IMR-90 (cell line): ENCODE data around the gene ACACA. TPM values are rescaled to one million over a fixed set of nuclear protein-coding genes. Genes with fewer than 3 reads are reported as not detected.

Experiments used
- ATAC-seq: fragments of 200-7000 bp; cut with Tn5 transposase; 2 replicates; pipeline ENCODE4 v1.9.1; 2020; ENCODE audit warnings: low read depth, mild to moderate bottlenecking, moderate library complexity
- BruUV-seq: library from RNA; stranded (reverse); fragments of 400-500 nt; replicated peaks from 2 replicates; lab custom pipeline; 2021; lab: Mats Ljungman, UMichigan
- CTCF ChIA-PET: fragments of 300-600 bp; formaldehyde crosslinking; extraction: SDS; loops from one replicate; lab custom pipeline; 2021; ENCODE audit warnings: antibody characterized with exemption; lab: Yijun Ruan, JAX
- POLR2A ChIA-PET: fragments of 300-600 bp; sonication (Branson Sonifier 250); formaldehyde crosslinking; loops from one replicate; lab custom pipeline; 2022; ENCODE audit warnings: antibody characterized with exemption; ENCODE audit not compliant: unreplicated experiment; lab: Charles Lee
- DNase-seq: peaks from one replicate; pipeline ENCODE4 v3.0.0; 2013
- H2AFZ ChIP-seq: replicated peaks from 2 replicates; pipeline ENCODE3; 2013; ENCODE audit warnings: low read length, mild to moderate bottlenecking; ENCODE audit not compliant: poor library complexity
- H2AK5ac ChIP-seq: 2 replicates; pipeline ENCODE4 v1.6.1; 2013; ENCODE audit warnings: low read depth, low read length, inconsistent platforms
- H2AK9ac ChIP-seq: replicated peaks from 2 replicates; pipeline ENCODE3; 2013; ENCODE audit warnings: mild to moderate bottlenecking, low read depth, low read length, moderate library complexity; ENCODE audit not compliant: poor library complexity
- H2BK120ac ChIP-seq: 2 replicates; pipeline ENCODE4 v1.6.1; 2013; ENCODE audit warnings: low read depth, low read length, inconsistent platforms
- H2BK15ac ChIP-seq: 3 replicates; pipeline ENCODE4 v1.6.1; 2013; ENCODE audit warnings: low read depth, low read length, inconsistent platforms
- H2BK20ac ChIP-seq: 2 replicates; pipeline ENCODE4 v1.6.1; 2013; ENCODE audit warnings: low read depth, mild to moderate bottlenecking, inconsistent platforms, low read length, moderate library complexity
- H2BK5ac ChIP-seq: 2 replicates; pipeline ENCODE4 v1.6.1; 2013; ENCODE audit warnings: mild to moderate bottlenecking, low read depth, low read length, inconsistent platforms; ENCODE audit not compliant: poor library complexity, severe bottlenecking
- H3K14ac ChIP-seq: replicated peaks from 2 replicates; pipeline ENCODE4 v1.6.1; 2013; ENCODE audit warnings: low read depth, low read length, inconsistent platforms
- H3K18ac ChIP-seq: 2 replicates; pipeline ENCODE4 v1.6.1; 2013; ENCODE audit warnings: low read depth, low read length, control low read depth
- H3K23ac ChIP-seq: 2 replicates; pipeline ENCODE4 v1.6.1; 2013; ENCODE audit warnings: low read depth, low read length, inconsistent platforms
- H3K27ac ChIP-seq: 2 replicates; pipeline ENCODE4 v1.5.1; 2013; ENCODE audit warnings: mild to moderate bottlenecking, control low read depth, low read length; ENCODE audit not compliant: insufficient read depth
- H3K27me3 ChIP-seq: 2 replicates; pipeline ENCODE4 v1.6.1; 2013; ENCODE audit warnings: low read length; ENCODE audit not compliant: control insufficient read depth, insufficient read depth
- H3K36me3 ChIP-seq: 2 replicates; pipeline ENCODE4 v1.6.1; 2013; ENCODE audit warnings: low read length, mixed read lengths; ENCODE audit not compliant: control insufficient read depth, insufficient read depth
- H3K4ac ChIP-seq: 2 replicates; pipeline ENCODE4 v1.6.1; 2013; ENCODE audit warnings: low read depth, low read length, inconsistent platforms
- H3K4me1 ChIP-seq: 2 replicates; pipeline ENCODE4 v1.6.1; 2013; ENCODE audit warnings: low read length, mixed read lengths; ENCODE audit not compliant: control insufficient read depth, insufficient read depth
- H3K4me2 ChIP-seq: 2 replicates; pipeline ENCODE4 v1.6.1; 2013; ENCODE audit warnings: low read depth, mild to moderate bottlenecking, control low read depth, low read length, moderate library complexity
- H3K4me3 ChIP-seq: 2 replicates; pipeline ENCODE4 v1.5.1; 2013; ENCODE audit warnings: low read depth, mild to moderate bottlenecking, control low read depth, low read length, moderate library complexity; ENCODE audit not compliant: insufficient read depth
- H3K56ac ChIP-seq: 2 replicates; pipeline ENCODE4 v1.6.1; 2013; ENCODE audit warnings: low read length, inconsistent platforms; ENCODE audit not compliant: insufficient read depth; ENCODE audit errors: extremely low read depth
- H3K79me1 ChIP-seq, 2 experiments: 2 replicates each; pipeline ENCODE4 v1.6.1; 2013; ENCODE audit warnings: low read length in 2 of 2, inconsistent platforms in 1 of 2, low read depth in 1 of 2
- H3K9ac ChIP-seq: 2 replicates; pipeline ENCODE4 v1.6.1; 2013; ENCODE audit warnings: low read depth, low read length, control low read depth
- H3K9me1 ChIP-seq: 2 replicates; pipeline ENCODE4 v1.6.1; 2013; ENCODE audit warnings: low read length, inconsistent platforms; ENCODE audit not compliant: insufficient read depth
- H3K9me3 ChIP-seq: 2 replicates; pipeline ENCODE4 v1.6.1; 2013; ENCODE audit warnings: low read length; ENCODE audit not compliant: control insufficient read depth, insufficient read depth
- H4K20me1 ChIP-seq: 2 replicates; pipeline ENCODE4 v1.6.1; 2013; ENCODE audit warnings: low read length, inconsistent platforms; ENCODE audit not compliant: insufficient read depth
- H4K5ac ChIP-seq: 2 replicates; pipeline ENCODE4 v1.6.1; 2013; ENCODE audit warnings: mild to moderate bottlenecking, low read depth, low read length, control low read depth
- H4K8ac ChIP-seq, 2 experiments: 2 replicates each; pipeline ENCODE4 v1.6.1; 2013; ENCODE audit warnings: low read depth in 2 of 2, low read length in 2 of 2, control low read depth in 1 of 2, inconsistent platforms in 1 of 2
- H4K91ac ChIP-seq: 2 replicates; pipeline ENCODE4 v1.6.1; 2013; ENCODE audit warnings: low read depth, low read length, inconsistent platforms; ENCODE audit not compliant: insufficient read depth
- CTCF ChIP-seq: conservative IDR thresholded peaks from 2 replicates; pipeline ENCODE4 v1.5.1; 2012; ENCODE audit warnings: mild to moderate bottlenecking, low read depth, low read length, improper control_type of control experiment
- MAFK ChIP-seq: IDR thresholded peaks from 2 replicates; pipeline ENCODE4 v1.6.1; 2012; ENCODE audit warnings: low read depth, low read length, improper control_type of control experiment
- MAZ ChIP-seq: IDR thresholded peaks from 2 replicates; pipeline ENCODE4 v1.6.1; 2012; ENCODE audit warnings: low read depth, mild to moderate bottlenecking, low read length, improper control_type of control experiment, moderate library complexity, borderline replicate concordance
- NFE2L2 ChIP-seq: fragments of 150-350 bp; IDR thresholded peaks from 2 replicates; pipeline ENCODE4 v1.6.1; 2016; ENCODE audit warnings: low read depth, mild to moderate bottlenecking, low read length
- POLR2A ChIP-seq: IDR thresholded peaks from 2 replicates; pipeline ENCODE4 v1.6.1; 2012; ENCODE audit warnings: mild to moderate bottlenecking, low read depth, low read length
- RCOR1 ChIP-seq: IDR thresholded peaks from 2 replicates; pipeline ENCODE4 v1.6.1; 2012; ENCODE audit warnings: mild to moderate bottlenecking, low read length, improper control_type of control experiment; ENCODE audit not compliant: insufficient replicate concordance
- RFX5 ChIP-seq: IDR thresholded peaks from 2 replicates; pipeline ENCODE4 v1.8.0; 2012; ENCODE audit warnings: low read depth, mild to moderate bottlenecking, low read length, moderate library complexity
- WGBS, 2 experiments: methylation state at CpG; one replicate each; pipeline versions ENCODE4 v1.1.5 to v1.1.7; 2013; ENCODE audit warnings: missing lambda C conversion rate in 2 of 2; ENCODE audit not compliant: insufficient read length in 1 of 2; ENCODE audit errors: extremely low coverage in 2 of 2; 5-methylcytosine and 5-hydroxymethylcytosine counted together
- dilution Hi-C: fragments of 300-500 bp; cut with HindIII; formaldehyde crosslinking; loops from one replicate; pipeline ENCODE4 v1.14.3; 2018; ENCODE audit warnings: low sequenced_read_pairs; ENCODE audit not compliant: unreplicated experiment
- in situ Hi-C: fragments of 300-500 bp; cut with MboI; formaldehyde crosslinking; loops from 3 replicates; pipeline ENCODE4 v1.14.3; 2019; ENCODE audit warnings: low sequenced_read_pairs, inconsistent platforms, mixed read lengths
- intact Hi-C: fragments of 100-400 bp; cut with micrococcal nuclease; formaldehyde crosslinking; loops from 2 replicates; pipeline ENCODE4 v1.10.0; 2022
- polyA plus RNA-seq, 3 experiments: library from polyadenylated mRNA; depleted of rRNA; stranded (reverse); fragments of >200 nt; gene quantifications; 2 replicates each; pipeline ENCODE4 v1.2.3, GENCODE V29; 2012; ENCODE audit warnings: low replicate concordance in 1 of 3
- total RNA-seq: library from RNA; depleted of rRNA; stranded (reverse); fragments of >200 nt; gene quantifications from 2 replicates; pipeline ENCODE4 v1.2.3, GENCODE V29; 2012
- TF ChIP-seq, protein P1 (sequence below): fragments of 150-350 bp; IDR thresholded peaks from 2 replicates; pipeline ENCODE4 v1.6.1; 2017; ENCODE audit warnings: mild to moderate bottlenecking, antibody characterized with exemption, low read length, low read depth

ACACA gene
- total and polyA plus RNA-seq, 2 of the 4 experiments (the other 2 are of a cell fraction) = 21.3 to 39.1 TPM

DNA sequence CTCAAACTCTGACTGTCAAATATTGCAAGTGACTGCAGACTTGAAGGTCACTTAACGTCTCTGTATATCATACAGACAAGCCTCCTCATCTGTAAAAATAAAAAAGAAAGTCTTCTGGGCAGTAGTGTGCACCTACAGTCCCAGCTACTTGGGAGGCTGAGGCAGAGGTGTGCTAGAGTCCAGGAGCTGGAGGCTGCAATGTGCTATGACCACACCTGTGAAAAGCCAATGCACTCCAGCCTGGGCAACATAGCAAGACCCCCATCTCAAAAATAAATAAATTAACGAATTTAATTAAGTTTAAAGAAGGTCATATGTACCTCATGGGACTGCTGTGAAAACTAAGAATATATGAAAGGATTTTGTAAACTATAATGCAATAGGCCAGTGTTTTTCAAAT lies 65.8 kb downstream of the ACACA start:
- peaks cover 4% of the 10 kb centered on the region for H3K36me3 ChIP-seq
- H4K20me1 ChIP-seq = no peaks in the 10 kb centered on the region
- ATAC-seq (no peak), DNase-seq (no peak)
- no peak overlapping the region for H3K4me2 ChIP-seq
- H3K4ac ChIP-seq = no peak overlapping the region
- no peak overlapping the region for H4K5ac ChIP-seq
- H2BK20ac ChIP-seq = no peak overlapping the region
- no peak overlapping the region for H2AK5ac ChIP-seq
- TF ChIP-seq, protein P1, sequence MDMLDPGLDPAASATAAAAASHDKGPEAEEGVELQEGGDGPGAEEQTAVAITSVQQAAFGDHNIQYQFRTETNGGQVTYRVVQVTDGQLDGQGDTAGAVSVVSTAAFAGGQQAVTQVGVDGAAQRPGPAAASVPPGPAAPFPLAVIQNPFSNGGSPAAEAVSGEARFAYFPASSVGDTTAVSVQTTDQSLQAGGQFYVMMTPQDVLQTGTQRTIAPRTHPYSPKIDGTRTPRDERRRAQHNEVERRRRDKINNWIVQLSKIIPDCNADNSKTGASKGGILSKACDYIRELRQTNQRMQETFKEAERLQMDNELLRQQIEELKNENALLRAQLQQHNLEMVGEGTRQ = no peak
- TF ChIP-seq RFX5 = no peak
- no peak for TF ChIP-seq MAFK
- TF ChIP-seq POLR2A = no peak
- TF ChIP-seq MAZ = no peak
- TF ChIP-seq RCOR1 = no peak
- TF ChIP-seq NFE2L2 = no peak
- TF ChIP-seq CTCF = no peak
- H2AK9ac ChIP-seq = no peak overlapping the region
- H3K23ac ChIP-seq = no peak overlapping the region
- H4K8ac ChIP-seq = no peak overlapping the region
- H3K9ac ChIP-seq = no peak overlapping the region
- no peak overlapping the region for H2BK5ac ChIP-seq
- H3K27me3 ChIP-seq = no peaks in the 10 kb centered on the region
- H3K79me1 ChIP-seq = peaks cover 0 to 40% of the 10 kb centered on the region in 2 experiments; a peak in 2 of 4 replicates
- no peak overlapping the region for H3K14ac ChIP-seq
- POLR2A ChIA-PET = no interaction called here
- no peak overlapping the region for H2BK120ac ChIP-seq
- WGBS, 2 experiments = no CpG with 5 or more reads among the region's 2 CpGs
- H3K9me3 ChIP-seq = no peaks in the 10 kb centered on the region
- no peak overlapping the region for H3K27ac ChIP-seq
- H3K56ac ChIP-seq = no peak overlapping the region
- H3K4me3 ChIP-seq = no peak overlapping the region
- in situ Hi-C loops = no loop called here
- intact Hi-C loops = no loop called here
- H3K9me1 ChIP-seq = 0 out of 2 replicates have a peak, but pooled peaks cover 3% of the 10 kb centered on the region
- CTCF ChIA-PET = interaction anchor here (0.5 kb wide), 1 partner anchor 65 kb away, joined by 3 read pairs; no protein-coding TSS in a partner anchor
- H3K4me1 ChIP-seq = no peaks in the 10 kb centered on the region
- no peak overlapping the region for H2BK15ac ChIP-seq
- no peak overlapping the region for H2AFZ ChIP-seq
- dilution Hi-C loops = no loop called here
- no peak overlapping the region for H4K91ac ChIP-seq
- no TSS peak for BruUV-seq
- H3K18ac ChIP-seq = no peak overlapping the region
